Astrocyte (in vitro differentiated cells and primary cell): ENCODE results near the gene CD300A.

Source experiments
- CTCF ChIP-seq: IDR thresholded peaks from 2 replicates; pipeline ENCODE4 v1.5.1; 2011; ENCODE audit warnings: low read depth, mild to moderate bottlenecking, inconsistent platforms, low read length, moderate library complexity; ENCODE audit not compliant: insufficient read depth
- EZH2 ChIP-seq: IDR thresholded peaks from 2 replicates; pipeline ENCODE4 v1.6.1; 2012; ENCODE audit warnings: mild to moderate bottlenecking, low read length, inconsistent platforms; ENCODE audit not compliant: insufficient read depth

GRCh38 chr17:74502861-74503260 is 36.4 kb downstream of the CD300A start:
- no peak for TF ChIP-seq CTCF
- TF ChIP-seq EZH2, result no peak
